Keratinocyte (primary cell): Measurements from ENCODE around the gene TMEM205. TPM values are rescaled to one million over a fixed set of nuclear protein-coding genes. Genes with fewer than 3 reads are reported as not detected.

Experiments
- DNase-seq: peaks from one replicate; pipeline ENCODE4 v3.0.0-alpha.2; 2011; ENCODE audit warnings: low read depth, missing footprints, low spot score
- FAIRE-seq: peaks from 2 replicates; lab custom pipeline; 2011; peaks lifted over from hg19 to GRCh38; lab: Jason Lieb, UNC
- H2AFZ ChIP-seq: 2 replicates; pipeline ENCODE4 v1.6.0; 2012; ENCODE audit warnings: low read length, control low read depth, inconsistent platforms; ENCODE audit not compliant: control insufficient read depth
- H3K27ac ChIP-seq: 2 replicates; pipeline ENCODE4 v1.5.1; 2011; ENCODE audit warnings: low read length; ENCODE audit not compliant: control insufficient read depth, insufficient read depth
- H3K27me3 ChIP-seq: 3 replicates; pipeline ENCODE4 v1.6.0; 2011; ENCODE audit warnings: low read length; ENCODE audit not compliant: control insufficient read depth, insufficient read depth; ENCODE audit errors: extremely low read depth
- H3K36me3 ChIP-seq, 2 experiments: 2 replicates in 1 of 2; 3 replicates in 1 of 2; pipeline ENCODE4 v1.5.1; 2011; ENCODE audit warnings: low read length in 2 of 2, mild to moderate bottlenecking in 1 of 2; ENCODE audit not compliant: control insufficient read depth in 2 of 2, insufficient read depth in 2 of 2; ENCODE audit errors: extremely low read depth in 1 of 2
- H3K4me1 ChIP-seq: 3 replicates; pipeline ENCODE4 v1.5.1; 2011; ENCODE audit warnings: low read length; ENCODE audit not compliant: control insufficient read depth, insufficient read depth; ENCODE audit errors: extremely low read depth
- H3K4me2 ChIP-seq: 3 replicates; pipeline ENCODE4 v1.6.0; 2011; ENCODE audit warnings: low read depth, low read length; ENCODE audit not compliant: control insufficient read depth, insufficient read depth; ENCODE audit errors: extremely low read depth
- H3K4me3 ChIP-seq, 3 experiments: fragments of 200-600 bp in 1 of 3; sonication (generic) in 1 of 3; 2 replicates in 2 of 3; 3 replicates in 1 of 3; pipeline ENCODE4 v1.5.1; 2011 to 2016; ENCODE audit warnings: low read length in 3 of 3, mild to moderate bottlenecking in 3 of 3, control low read depth in 2 of 3, inconsistent platforms in 1 of 3, low read depth in 1 of 3, mixed read lengths in 1 of 3, mixed run types in 1 of 3, moderate library complexity in 1 of 3; ENCODE audit not compliant: control insufficient read depth in 2 of 3, insufficient read depth in 2 of 3; ENCODE audit errors: extremely low read depth in 1 of 3
- H3K79me2 ChIP-seq: 2 replicates; pipeline ENCODE4 v1.6.0; 2012; ENCODE audit warnings: low read length; ENCODE audit not compliant: control insufficient read depth, insufficient read depth
- H3K9ac ChIP-seq: 3 replicates; pipeline ENCODE4 v1.6.0; 2011; ENCODE audit warnings: low read length; ENCODE audit not compliant: control insufficient read depth, insufficient read depth; ENCODE audit errors: extremely low read depth
- H3K9me1 ChIP-seq: 3 replicates; pipeline ENCODE4 v1.6.0; 2011; ENCODE audit warnings: low read length; ENCODE audit not compliant: control insufficient read depth, insufficient read depth; ENCODE audit errors: extremely low read depth
- H3K9me3 ChIP-seq: 2 replicates; pipeline ENCODE4 v1.5.1; 2012; ENCODE audit warnings: low read depth, low read length; ENCODE audit not compliant: control insufficient read depth
- H4K20me1 ChIP-seq: 3 replicates; pipeline ENCODE4 v1.6.0; 2011; ENCODE audit warnings: low read length; ENCODE audit not compliant: control insufficient read depth, insufficient read depth; ENCODE audit errors: extremely low read depth
- EZH2 ChIP-seq: IDR thresholded peaks from one replicate; pipeline ENCODE4 v1.6.1; 2012; ENCODE audit warnings: inconsistent platforms, mild to moderate bottlenecking, low read length, moderate library complexity
- dilution Hi-C: fragments of 300-500 bp; cut with MboI; formaldehyde crosslinking; loops from one replicate; pipeline ENCODE4 v1.7.0; 2020; ENCODE audit warnings: low sequenced_read_pairs; ENCODE audit not compliant: extremely low pct_ligation_motif_present
- polyA plus RNA-seq, 5 experiments: library from polyadenylated mRNA; depleted of rRNA in 3 of 5; stranded (reverse) in 3 of 5; stranded (forward) in 1 of 5; unstranded in 1 of 5; fragments of >200 nt; gene quantifications; 1 replicate in 1 of 5; 2 replicates in 3 of 5; 3 replicates in 1 of 5; pipeline versions ENCODE4 v1.2.1 to v1.2.3, GENCODE V29; 2011 to 2012; ENCODE audit warnings: missing spikeins in 2 of 5, low read depth in 1 of 5, low replicate concordance in 1 of 5
- TF ChIP-seq, protein P1 (sequence below), 3 experiments: IDR thresholded peaks in 1 of 3; conservative IDR thresholded peaks in 1 of 3; optimal IDR thresholded peaks in 1 of 3; 2 replicates in 2 of 3; 3 replicates in 1 of 3; pipeline versions ENCODE3 to v1.5.1; 2011; ENCODE audit warnings: low read length in 3 of 3, mild to moderate bottlenecking in 3 of 3, moderate library complexity in 2 of 3, control low read depth in 1 of 3, inconsistent platforms in 1 of 3; ENCODE audit not compliant: insufficient read depth in 2 of 3; ENCODE audit errors: extremely low read depth in 1 of 3

TMEM205 gene
- polyA plus RNA-seq, 1 donor (not counting 4 experiments of a cell fraction or from before 2014, with no cell fraction given), result 65.5 TPM

DNA sequence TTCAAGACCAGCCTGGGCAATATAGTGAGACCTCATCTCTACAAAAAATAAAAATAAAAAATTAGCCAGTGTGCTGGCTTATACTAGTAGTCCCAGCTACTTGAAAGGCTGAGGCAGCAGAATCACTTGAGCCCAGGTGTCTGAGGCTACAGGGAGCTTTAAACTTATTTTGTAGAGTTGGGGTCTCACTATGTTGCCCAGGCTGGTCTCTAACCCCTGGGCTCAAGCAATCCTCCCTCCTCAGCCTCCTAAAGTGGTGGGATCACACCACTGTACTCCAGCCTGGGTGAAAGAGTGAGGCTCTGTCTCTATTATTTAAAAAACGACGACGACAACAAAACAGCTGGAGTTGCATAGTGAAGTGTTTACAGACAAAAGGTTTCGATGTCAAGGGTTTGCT, 14.6 kb downstream of the TMEM205 start:
- DNase-seq (no peak), FAIRE-seq (no peak)
- H3K27ac ChIP-seq, result no peak overlapping the region
- H3K79me2 ChIP-seq, result no peaks in the 10 kb centered on the region
- H3K36me3 ChIP-seq, result peaks cover 22 to 23% of the 10 kb centered on the region in 2 experiments
- H3K4me1 ChIP-seq, result no peaks in the 10 kb centered on the region
- no peaks in the 10 kb centered on the region for H4K20me1 ChIP-seq
- no peak overlapping the region for H3K9ac ChIP-seq
- H2AFZ ChIP-seq, result no peak overlapping the region
- peaks cover 3% of the 10 kb centered on the region for H3K9me1 ChIP-seq
- H3K4me3 ChIP-seq, result no peak overlapping the region
- H3K27me3 ChIP-seq, result no peaks in the 10 kb centered on the region
- no peak overlapping the region for H3K4me2 ChIP-seq
- dilution Hi-C loops, result no loop called here
- no peaks in the 10 kb centered on the region for H3K9me3 ChIP-seq
- TF ChIP-seq, protein P1, sequence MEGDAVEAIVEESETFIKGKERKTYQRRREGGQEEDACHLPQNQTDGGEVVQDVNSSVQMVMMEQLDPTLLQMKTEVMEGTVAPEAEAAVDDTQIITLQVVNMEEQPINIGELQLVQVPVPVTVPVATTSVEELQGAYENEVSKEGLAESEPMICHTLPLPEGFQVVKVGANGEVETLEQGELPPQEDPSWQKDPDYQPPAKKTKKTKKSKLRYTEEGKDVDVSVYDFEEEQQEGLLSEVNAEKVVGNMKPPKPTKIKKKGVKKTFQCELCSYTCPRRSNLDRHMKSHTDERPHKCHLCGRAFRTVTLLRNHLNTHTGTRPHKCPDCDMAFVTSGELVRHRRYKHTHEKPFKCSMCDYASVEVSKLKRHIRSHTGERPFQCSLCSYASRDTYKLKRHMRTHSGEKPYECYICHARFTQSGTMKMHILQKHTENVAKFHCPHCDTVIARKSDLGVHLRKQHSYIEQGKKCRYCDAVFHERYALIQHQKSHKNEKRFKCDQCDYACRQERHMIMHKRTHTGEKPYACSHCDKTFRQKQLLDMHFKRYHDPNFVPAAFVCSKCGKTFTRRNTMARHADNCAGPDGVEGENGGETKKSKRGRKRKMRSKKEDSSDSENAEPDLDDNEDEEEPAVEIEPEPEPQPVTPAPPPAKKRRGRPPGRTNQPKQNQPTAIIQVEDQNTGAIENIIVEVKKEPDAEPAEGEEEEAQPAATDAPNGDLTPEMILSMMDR (optimal IDR thresholded peaks at IDR 0.05 in 1 of 3, IDR thresholded peaks at IDR 0.05 in 1 of 3, conservative IDR thresholded peaks at IDR 0.05 in 1 of 3; ENCODE audit: extremely low read depth in 1 of 3, insufficient read depth in 2 of 3, low read length in 3 of 3), result no peak
- TF ChIP-seq EZH2, result no peak

DNA sequence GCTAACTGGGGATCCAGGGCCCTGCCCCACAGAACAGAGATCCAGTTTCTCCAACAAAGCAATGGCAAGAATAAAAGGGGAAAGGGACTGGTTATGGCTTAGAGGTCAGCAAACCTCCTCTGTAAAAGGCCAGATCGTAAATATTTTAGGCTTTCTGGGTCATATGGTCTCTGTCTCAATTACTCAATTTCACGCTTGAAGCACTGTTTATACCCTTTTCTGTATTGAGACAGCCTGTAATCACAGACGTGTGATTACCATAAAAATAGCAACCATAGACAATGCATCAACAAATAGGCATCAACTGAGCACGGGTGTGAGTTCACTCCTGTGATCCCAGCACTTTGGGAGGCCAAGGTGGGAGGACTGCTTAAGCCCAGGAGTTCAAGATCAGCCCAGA, 15.9 kb downstream of the TMEM205 start:
- Histone ChIP-seq H2AFZ (no peak overlapping the region), H3K27ac (no peak overlapping the region), H3K36me3 (peaks cover 13 to 14% of the 10 kb centered on the region in 2 experiments), H3K4me1 (no peaks in the 10 kb centered on the region), H4K20me1 (no peaks in the 10 kb centered on the region), H3K9me1 (no peaks in the 10 kb centered on the region), H3K27me3 (no peaks in the 10 kb centered on the region), H3K9ac (no peak overlapping the region), H3K4me2 (no peak overlapping the region), H3K4me3 (no peak overlapping the region), H3K79me2 (no peaks in the 10 kb centered on the region), H3K9me3 (no peaks in the 10 kb centered on the region)
- TF ChIP-seq, protein P1 (optimal IDR thresholded peaks at IDR 0.05 in 1 of 3, IDR thresholded peaks at IDR 0.05 in 1 of 3, conservative IDR thresholded peaks at IDR 0.05 in 1 of 3; ENCODE audit: extremely low read depth in 1 of 3, insufficient read depth in 2 of 3, low read length in 3 of 3), result no peak
- TF ChIP-seq EZH2, result no peak
- DNase-seq (no peak), FAIRE-seq (no peak)
- dilution Hi-C loops, result no loop called here
